K562 (cell line): ENCODE results near the gene UQCRHL. TPM values are rescaled to one million over a fixed set of nuclear protein-coding genes. Genes with fewer than 3 reads are reported as not detected.

ENCODE experiments used
- DDX20 ChIP-seq: fragments of 450-650 bp; IDR thresholded peaks from 2 replicates; pipeline ENCODE4 v1.6.1; 2016; ENCODE audit warnings: missing genetic modification characterization, low read depth, mild to moderate bottlenecking, missing compliant biosample characterization, moderate library complexity
- EHMT2 ChIP-seq: fragments of 450-650 bp; IDR thresholded peaks from 2 replicates; pipeline ENCODE4 v1.6.1; 2018; ENCODE audit warnings: antibody characterized with exemption
- ESRRA ChIP-seq: fragments of 450-650 bp; IDR thresholded peaks from 2 replicates; pipeline ENCODE4 v1.6.1; 2014; ENCODE audit warnings: low read depth, mild to moderate bottlenecking, moderate library complexity, borderline replicate concordance
- KLF1 ChIP-seq: fragments of 450-650 bp; IDR thresholded peaks from 2 replicates; pipeline ENCODE4 v1.6.1; 2016; ENCODE audit warnings: missing genetic modification characterization, missing compliant biosample characterization
- PCBP2 ChIP-seq: fragments of 200-400 bp; formaldehyde crosslinking; IDR thresholded peaks from 2 replicates; pipeline ENCODE4 v1.6.1; 2018; ENCODE audit warnings: low read length, low read depth, mild to moderate bottlenecking, moderate library complexity; ENCODE audit not compliant: poor library complexity, severe bottlenecking
- PML ChIP-seq: IDR thresholded peaks from 2 replicates; pipeline ENCODE4 v1.6.1; 2012; ENCODE audit warnings: low read length, inconsistent platforms
- POLR2AphosphoS2 ChIP-seq: IDR thresholded peaks from 2 replicates; pipeline ENCODE4 v1.6.1; 2012; ENCODE audit warnings: low read length, improper control_type of control experiment
- SMAD1 ChIP-seq: fragments of 150-350 bp; IDR thresholded peaks from 2 replicates; pipeline ENCODE4 v1.6.1; 2014; ENCODE audit warnings: low read length, low read depth; ENCODE audit not compliant: partially characterized antibody
- TAL1 ChIP-seq: fragments of 450-650 bp; IDR thresholded peaks from 2 replicates; pipeline ENCODE4 v1.6.1; 2016; ENCODE audit warnings: mild to moderate bottlenecking
- TBP ChIP-seq: optimal IDR thresholded peaks from 2 replicates; pipeline ENCODE3; 2011; ENCODE audit warnings: low read depth, low read length, improper control_type of control experiment
- ZBTB7A ChIP-seq: IDR thresholded peaks from 2 replicates; pipeline ENCODE4 v1.6.1; 2011; ENCODE audit warnings: low read depth, mild to moderate bottlenecking, low read length, moderate library complexity, borderline replicate concordance; ENCODE audit not compliant: control insufficient read depth
- ZC3H11A ChIP-seq: IDR thresholded peaks from 2 replicates; pipeline ENCODE4 v1.6.1; 2012; ENCODE audit warnings: low read depth, low read length, improper control_type of control experiment
- ZNF197 ChIP-seq: fragments of 200-800 bp; sonication (Bioruptor generic); IDR thresholded peaks from 2 replicates; pipeline ENCODE4 v1.6.1; 2016; ENCODE audit warnings: low read depth, missing genetic modification characterization, missing compliant biosample characterization
- ZNF57 ChIP-seq: fragments of 450-650 bp; formaldehyde crosslinking; IDR thresholded peaks from 2 replicates; pipeline ENCODE4 v1.4.0; 2020; ENCODE audit warnings: mild to moderate bottlenecking, moderate library complexity
- ZNF589 ChIP-seq: fragments of 200-800 bp; sonication (Bioruptor generic); IDR thresholded peaks from 2 replicates; pipeline ENCODE4 v1.6.1; 2016; ENCODE audit warnings: low read depth, missing genetic modification characterization, missing compliant biosample characterization
- polyA plus RNA-seq, 8 experiments: library from polyadenylated mRNA; depleted of rRNA in 4 of 8; stranded (reverse) in 5 of 8; unstranded in 3 of 8; fragments of >200 nt; fragmentation: Nextera tagmentation in 2 of 8; fragmentation: Illumina TruSeq in 1 of 8; extraction: Ambion mirVana in 2 of 8; extraction: Trizol in 1 of 8; gene quantifications; 2 replicates each; pipeline versions ENCODE4 v1.2.1 to v1.2.3, GENCODE V29; 2011 to 2014; ENCODE audit warnings: inconsistent platforms in 1 of 8, missing spikeins in 1 of 8
- total RNA-seq, 7 experiments: library from RNA; depleted of rRNA in 6 of 7; stranded (reverse); fragments of >200 nt in 6 of 7; fragmentation: Illumina TruSeq in 2 of 7; extraction: Trizol in 2 of 7; gene quantifications; 2 replicates each; pipeline versions ENCODE4 v1.2.1 to v1.2.3, GENCODE V29; 2011 to 2021; ENCODE audit warnings: low replicate concordance in 1 of 7
- TF ChIP-seq, protein P1 (sequence below): fragments of 450-650 bp; IDR thresholded peaks from 2 replicates; pipeline ENCODE4 v1.6.1; 2017; ENCODE audit warnings: antibody characterized with exemption
- TF ChIP-seq, protein P2 (sequence below): fragments of 450-650 bp; formaldehyde crosslinking; IDR thresholded peaks from 2 replicates; pipeline ENCODE4 v1.4.0; 2020; ENCODE audit warnings: mild to moderate bottlenecking, mixed read lengths
- TF ChIP-seq, protein P3 (sequence below): fragments of 450-650 bp; formaldehyde crosslinking; IDR thresholded peaks from 2 replicates; pipeline ENCODE4 v1.4.0; 2022; ENCODE audit warnings: mild to moderate bottlenecking, moderate library complexity
- TF ChIP-seq, protein P4 (sequence below): sonication (generic); formaldehyde crosslinking; IDR thresholded peaks from 2 replicates; pipeline ENCODE4 v1.8.0; 2022; ENCODE audit warnings: missing genetic modification reagents, mild to moderate bottlenecking, borderline replicate concordance

UQCRHL gene
- total and polyA plus RNA-seq, 9 of the 15 experiments (the other 6 are each of a cell fraction or from before 2014, with no cell fraction given) = 5.1 to 41.3 (median 21.8) TPM

DNA sequence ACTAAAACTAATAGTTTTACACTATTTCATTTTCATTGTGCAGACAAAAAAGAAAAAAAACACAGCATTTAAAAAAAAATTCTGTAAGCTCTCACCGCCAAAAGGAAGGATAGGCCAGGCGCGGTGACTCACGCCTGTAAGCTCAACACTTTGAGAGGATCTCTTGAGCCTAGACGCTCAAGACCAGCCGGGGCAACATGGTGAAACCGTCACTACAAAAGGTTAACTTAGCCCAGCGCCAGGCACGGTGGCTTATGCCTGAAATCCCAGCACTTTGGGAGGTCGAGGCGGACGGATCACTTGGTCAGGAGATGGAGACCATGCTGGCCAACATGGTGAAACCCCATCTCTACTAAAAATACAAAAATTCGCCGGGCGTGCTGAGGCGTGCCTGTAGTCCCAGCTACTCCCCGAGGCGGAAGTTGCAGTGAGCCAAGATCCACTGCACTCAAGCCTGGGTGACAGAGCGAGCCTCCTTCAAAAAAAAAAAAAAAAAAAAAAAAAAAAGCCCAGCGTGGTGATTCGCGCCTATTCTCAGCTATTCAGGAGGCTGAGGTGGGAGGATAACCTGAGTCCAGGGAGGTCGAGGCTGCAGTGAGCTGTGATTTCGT, 25.7 kb upstream of the UQCRHL start (continued):
- TF ChIP-seq ZNF589 (CRISPR knock-in tag) (peak; percentile 20; the same call in 1 of the 2 replicates), SMAD1 (peak; percentile 66), PML (no peak; the same call in 1 of the 2 replicates), DDX20 (no peak), PCBP2 (no peak), KLF1 (tag) (no peak), ZNF57 (no peak), TBP (no peak), ZC3H11A (no peak), EHMT2 (peak; percentile 33; the same call in 1 of the 2 replicates), ZNF197 (no peak), ZBTB7A (no peak), ESRRA (no peak), POLR2AphosphoS2 (no peak), TAL1 (no peak)
- TF ChIP-seq, protein P1, sequence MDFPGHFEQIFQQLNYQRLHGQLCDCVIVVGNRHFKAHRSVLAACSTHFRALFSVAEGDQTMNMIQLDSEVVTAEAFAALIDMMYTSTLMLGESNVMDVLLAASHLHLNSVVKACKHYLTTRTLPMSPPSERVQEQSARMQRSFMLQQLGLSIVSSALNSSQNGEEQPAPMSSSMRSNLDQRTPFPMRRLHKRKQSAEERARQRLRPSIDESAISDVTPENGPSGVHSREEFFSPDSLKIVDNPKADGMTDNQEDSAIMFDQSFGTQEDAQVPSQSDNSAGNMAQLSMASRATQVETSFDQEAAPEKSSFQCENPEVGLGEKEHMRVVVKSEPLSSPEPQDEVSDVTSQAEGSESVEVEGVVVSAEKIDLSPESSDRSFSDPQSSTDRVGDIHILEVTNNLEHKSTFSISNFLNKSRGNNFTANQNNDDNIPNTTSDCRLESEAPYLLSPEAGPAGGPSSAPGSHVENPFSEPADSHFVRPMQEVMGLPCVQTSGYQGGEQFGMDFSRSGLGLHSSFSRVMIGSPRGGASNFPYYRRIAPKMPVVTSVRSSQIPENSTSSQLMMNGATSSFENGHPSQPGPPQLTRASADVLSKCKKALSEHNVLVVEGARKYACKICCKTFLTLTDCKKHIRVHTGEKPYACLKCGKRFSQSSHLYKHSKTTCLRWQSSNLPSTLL = 0 out of 2 replicates have a peak, but pooled peaks have one; percentile 18
- TF ChIP-seq, protein P2, sequence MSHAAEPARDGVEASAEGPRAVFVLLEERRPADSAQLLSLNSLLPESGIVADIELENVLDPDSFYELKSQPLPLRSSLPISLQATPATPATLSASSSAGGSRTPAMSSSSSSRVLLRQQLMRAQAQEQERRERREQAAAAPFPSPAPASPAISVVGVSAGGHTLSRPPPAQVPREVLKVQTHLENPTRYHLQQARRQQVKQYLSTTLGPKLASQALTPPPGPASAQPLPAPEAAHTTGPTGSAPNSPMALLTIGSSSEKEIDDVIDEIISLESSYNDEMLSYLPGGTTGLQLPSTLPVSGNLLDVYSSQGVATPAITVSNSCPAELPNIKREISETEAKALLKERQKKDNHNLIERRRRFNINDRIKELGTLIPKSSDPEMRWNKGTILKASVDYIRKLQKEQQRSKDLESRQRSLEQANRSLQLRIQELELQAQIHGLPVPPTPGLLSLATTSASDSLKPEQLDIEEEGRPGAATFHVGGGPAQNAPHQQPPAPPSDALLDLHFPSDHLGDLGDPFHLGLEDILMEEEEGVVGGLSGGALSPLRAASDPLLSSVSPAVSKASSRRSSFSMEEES (CRISPR knock-in tag) = no peak
- TF ChIP-seq, protein P3, sequence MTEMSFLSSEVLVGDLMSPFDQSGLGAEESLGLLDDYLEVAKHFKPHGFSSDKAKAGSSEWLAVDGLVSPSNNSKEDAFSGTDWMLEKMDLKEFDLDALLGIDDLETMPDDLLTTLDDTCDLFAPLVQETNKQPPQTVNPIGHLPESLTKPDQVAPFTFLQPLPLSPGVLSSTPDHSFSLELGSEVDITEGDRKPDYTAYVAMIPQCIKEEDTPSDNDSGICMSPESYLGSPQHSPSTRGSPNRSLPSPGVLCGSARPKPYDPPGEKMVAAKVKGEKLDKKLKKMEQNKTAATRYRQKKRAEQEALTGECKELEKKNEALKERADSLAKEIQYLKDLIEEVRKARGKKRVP (CRISPR knock-in tag) = no peak
- TF ChIP-seq, protein P4, sequence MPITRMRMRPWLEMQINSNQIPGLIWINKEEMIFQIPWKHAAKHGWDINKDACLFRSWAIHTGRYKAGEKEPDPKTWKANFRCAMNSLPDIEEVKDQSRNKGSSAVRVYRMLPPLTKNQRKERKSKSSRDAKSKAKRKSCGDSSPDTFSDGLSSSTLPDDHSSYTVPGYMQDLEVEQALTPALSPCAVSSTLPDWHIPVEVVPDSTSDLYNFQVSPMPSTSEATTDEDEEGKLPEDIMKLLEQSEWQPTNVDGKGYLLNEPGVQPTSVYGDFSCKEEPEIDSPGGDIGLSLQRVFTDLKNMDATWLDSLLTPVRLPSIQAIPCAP = no peak
